Measurements from ENCODE around the gene JTB.

JTB gene

GRCh38 chr1:153958111-153958960, 19.1 kb downstream of the JTB start, which contains the start of gene CRTC2:
TSS of gene CRTC2 (minus strand) at chr1:153958612. CDS start at chr1:153958497, 115 bp downstream.
- H3K27ac ChIP-seq = peak within 1 kb of the TSS; percentile 95
- TF ChIP-seq CTCF (conservative IDR thresholded peaks at IDR 0.05) = no peak

- no peak for TF ChIP-seq CTCF (conservative IDR thresholded peaks at IDR 0.05)
- peak overlapping the region; percentile 95 for H3K27ac ChIP-seq
These were observed 19.7 kb downstream of the JTB start for GRCh38 chr1:153957744-153958110.

GRCh38 chr1:153956997-153957715, 20.3 kb downstream of the JTB start:
- H3K27ac ChIP-seq = peak overlapping the region; percentile 95
- TF ChIP-seq CTCF (conservative IDR thresholded peaks at IDR 0.05) = no peak

GRCh38 chr1:153954826-153955225, 22.6 kb downstream of the JTB start:
- no peak for TF ChIP-seq CTCF (conservative IDR thresholded peaks at IDR 0.05)
- H3K27ac ChIP-seq = no peak overlapping the region

GRCh38 chr1:153953859-153954365, 23.6 kb downstream of the JTB start:
- no peak for TF ChIP-seq CTCF (conservative IDR thresholded peaks at IDR 0.05)
- H3K27ac ChIP-seq = no peak overlapping the region

- no peak for TF ChIP-seq CTCF (conservative IDR thresholded peaks at IDR 0.05)
- H3K27ac ChIP-seq = no peak overlapping the region
These were observed 25.7 kb downstream of the JTB start for GRCh38 chr1:153951801-153952200.

- no peak overlapping the region for H3K27ac ChIP-seq
- TF ChIP-seq CTCF (conservative IDR thresholded peaks at IDR 0.05) = no peak
These were observed 26.3 kb downstream of the JTB start for GRCh38 chr1:153951183-153951582.
